ENCODE measurements around the gene PTPRG.
"Not testable (repeated sequence)": the region's sequence is repeated elsewhere in the genome, so short reads cannot be mapped to it uniquely, and the experiment has no call there.

PTPRG gene

GRCh38 chr3:61538486-61538885 lies 22.9 kb upstream of the PTPRG start:
- TF ChIP-seq, protein P1, sequence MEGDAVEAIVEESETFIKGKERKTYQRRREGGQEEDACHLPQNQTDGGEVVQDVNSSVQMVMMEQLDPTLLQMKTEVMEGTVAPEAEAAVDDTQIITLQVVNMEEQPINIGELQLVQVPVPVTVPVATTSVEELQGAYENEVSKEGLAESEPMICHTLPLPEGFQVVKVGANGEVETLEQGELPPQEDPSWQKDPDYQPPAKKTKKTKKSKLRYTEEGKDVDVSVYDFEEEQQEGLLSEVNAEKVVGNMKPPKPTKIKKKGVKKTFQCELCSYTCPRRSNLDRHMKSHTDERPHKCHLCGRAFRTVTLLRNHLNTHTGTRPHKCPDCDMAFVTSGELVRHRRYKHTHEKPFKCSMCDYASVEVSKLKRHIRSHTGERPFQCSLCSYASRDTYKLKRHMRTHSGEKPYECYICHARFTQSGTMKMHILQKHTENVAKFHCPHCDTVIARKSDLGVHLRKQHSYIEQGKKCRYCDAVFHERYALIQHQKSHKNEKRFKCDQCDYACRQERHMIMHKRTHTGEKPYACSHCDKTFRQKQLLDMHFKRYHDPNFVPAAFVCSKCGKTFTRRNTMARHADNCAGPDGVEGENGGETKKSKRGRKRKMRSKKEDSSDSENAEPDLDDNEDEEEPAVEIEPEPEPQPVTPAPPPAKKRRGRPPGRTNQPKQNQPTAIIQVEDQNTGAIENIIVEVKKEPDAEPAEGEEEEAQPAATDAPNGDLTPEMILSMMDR (IDR thresholded peaks at IDR 0.05; ENCODE audit: insufficient read depth, low read depth, low read length, missing control alignments): no peak
- no peak for DNase-seq (ENCODE audit: low read depth)
- H3K4me3 ChIP-seq (ENCODE audit: low read depth, low read length): no peak overlapping the region

GRCh38 chr3:61541694-61542093 lies 19.7 kb upstream of the PTPRG start:
- TF ChIP-seq, protein P1 (IDR thresholded peaks at IDR 0.05; ENCODE audit: insufficient read depth, low read depth, low read length, missing control alignments): no peak
- H3K4me3 ChIP-seq (ENCODE audit: low read depth, low read length): no peak overlapping the region
- DNase-seq (ENCODE audit: low read depth): no peak

GRCh38 chr3:61545716-61546115 lies 15.7 kb upstream of the PTPRG start:
- DNase-seq (ENCODE audit: low read depth): no peak
- no peak overlapping the region for H3K4me3 ChIP-seq (ENCODE audit: low read depth, low read length)
- TF ChIP-seq, protein P1 (IDR thresholded peaks at IDR 0.05; ENCODE audit: insufficient read depth, low read depth, low read length, missing control alignments): no peak

- DNase-seq (ENCODE audit: low read depth): no peak
- TF ChIP-seq, protein P1 (IDR thresholded peaks at IDR 0.05; ENCODE audit: insufficient read depth, low read depth, low read length, missing control alignments): no peak
- H3K4me3 ChIP-seq (ENCODE audit: low read depth, low read length): no peak overlapping the region
Measured at GRCh38 chr3:61547625-61548024, 13.7 kb upstream of the PTPRG start.

DNA sequence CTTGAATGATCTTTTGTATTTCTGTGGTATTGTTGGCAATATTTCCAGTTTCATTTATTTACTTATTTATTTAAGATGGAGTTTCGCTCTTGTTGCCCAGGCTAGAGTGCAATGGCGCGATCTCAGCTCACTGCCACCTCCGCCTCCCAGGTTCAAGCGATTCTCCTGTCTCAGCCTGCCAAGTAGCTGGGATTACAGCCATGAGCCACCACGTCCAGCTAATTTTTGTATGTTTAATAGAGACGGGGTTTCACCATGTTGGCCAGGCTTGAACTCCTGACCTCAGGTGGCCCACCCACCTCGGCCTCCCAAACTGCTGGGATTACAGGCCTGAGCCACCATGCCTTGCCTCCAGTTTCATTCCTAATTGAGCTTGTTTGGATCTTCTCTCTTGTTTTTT lies 8.7 kb upstream of the PTPRG start:
- not testable (repeated sequence) for DNase-seq (ENCODE audit: low read depth); H3K4me3 ChIP-seq (ENCODE audit: low read depth, low read length)

GRCh38 chr3:61559136-61559731 lies 2.1 kb upstream of the PTPRG start:
- DNase-seq (ENCODE audit: low read depth): no peak
- H3K4me3 ChIP-seq (ENCODE audit: low read depth, low read length): no peak overlapping the region
- TF ChIP-seq, protein P1 (IDR thresholded peaks at IDR 0.05; ENCODE audit: insufficient read depth, low read depth, low read length, missing control alignments): no peak

- TF ChIP-seq, protein P1 (IDR thresholded peaks at IDR 0.05; ENCODE audit: insufficient read depth, low read depth, low read length, missing control alignments): peak; percentile 3
Measured at GRCh38 chr3:61560517-61561373, 626 bp upstream of the PTPRG start.

More at GRCh38 chr3:61560517-61561373, 626 bp upstream of the PTPRG start:
- peak; percentile 69 for DNase-seq (ENCODE audit: low read depth)
- H3K4me3 ChIP-seq (ENCODE audit: low read depth, low read length): peak overlapping the region; percentile 63

All from GM12865 (cell line).